CD4-positive, alpha-beta T cell (primary cell): Measurements from ENCODE around the gene FBXL20. TPM values are rescaled to one million over a fixed set of nuclear protein-coding genes. Genes with fewer than 3 reads are reported as not detected.
"Not testable (repeated sequence)": the region's sequence is repeated elsewhere in the genome, so short reads cannot be mapped to it uniquely, and the experiment has no call there.

Source experiments
- ATAC-seq: fragments of 200-7000 bp; cut with Tn5 transposase; one replicate; pipeline ENCODE4 v1.10.0; 2022; ENCODE audit warnings: mild to moderate bottlenecking; ENCODE audit not compliant: poor library complexity
- CTCF ChIA-PET: fragments of 350-600 bp; sonication (Branson Sonifier 250); formaldehyde crosslinking; loops from one replicate; lab custom pipeline; 2021; ENCODE audit warnings: antibody characterized with exemption, inconsistent platforms; lab: Charles Lee
- POLR2A ChIA-PET: fragments of 350-600 bp; sonication (Branson Sonifier 250); formaldehyde crosslinking; loops from one replicate; lab custom pipeline; 2021; ENCODE audit warnings: antibody characterized with exemption, inconsistent platforms; lab: Charles Lee
- DNase-seq, 14 experiments: peaks; one replicate each; pipeline ENCODE4 v3.0.0-alpha.2; 2013 to 2020; ENCODE audit warnings: mixed read lengths in 2 of 14
- H3K27ac ChIP-seq, 2 donors: one replicate each; pipeline versions ENCODE4 v1.5.1 to v1.7.0; 2013; ENCODE audit warnings: low read length in 2 of 2, low read depth in 1 of 2, mild to moderate bottlenecking in 1 of 2
- H3K27me3 ChIP-seq, 2 experiments: 1 replicate in 1 of 2; 2 replicates in 1 of 2; pipeline versions ENCODE4 v1.6.1 to v1.7.0; 2013; ENCODE audit warnings: low read length in 2 of 2, control low read depth in 1 of 2, mild to moderate bottlenecking in 1 of 2, moderate library complexity in 1 of 2; ENCODE audit not compliant: insufficient read depth in 2 of 2, control insufficient read depth in 1 of 2
- H3K36me3 ChIP-seq: one replicate; pipeline ENCODE4 v1.6.1; 2013; ENCODE audit warnings: low read length, control low read depth; ENCODE audit not compliant: insufficient read depth
- H3K4me1 ChIP-seq: one replicate; pipeline ENCODE4 v1.6.1; 2013; ENCODE audit warnings: low read length, control low read depth; ENCODE audit not compliant: insufficient read depth
- H3K4me3 ChIP-seq: one replicate; pipeline ENCODE4 v1.5.1; 2013; ENCODE audit warnings: mild to moderate bottlenecking, low read length, moderate library complexity
- H3K9me3 ChIP-seq, 2 experiments: 1 replicate in 1 of 2; 2 replicates in 1 of 2; pipeline versions ENCODE4 v1.6.1 to v1.7.0; 2013; ENCODE audit warnings: low read length in 2 of 2, mild to moderate bottlenecking in 2 of 2, control low read depth in 1 of 2, moderate library complexity in 1 of 2; ENCODE audit not compliant: control insufficient read depth in 1 of 2, insufficient read depth in 1 of 2
- H3K27ac Mint-ChIP-seq: one replicate; pipeline ENCODE4 v1.8.0; 2020; ENCODE audit warnings: mixed read lengths
- H3K27me3 Mint-ChIP-seq: one replicate; pipeline ENCODE4 v1.8.0; 2021; ENCODE audit warnings: mixed read lengths
- H3K36me3 Mint-ChIP-seq: one replicate; pipeline ENCODE4 v1.8.0; 2021; ENCODE audit warnings: low read depth, mixed read lengths
- H3K4me1 Mint-ChIP-seq: one replicate; pipeline ENCODE4 v1.8.0; 2021; ENCODE audit warnings: low read depth, mixed read lengths
- H3K4me3 Mint-ChIP-seq: one replicate; pipeline ENCODE4 v1.8.0; 2020; ENCODE audit warnings: mild to moderate bottlenecking, mixed read lengths
- H3K9me3 Mint-ChIP-seq: one replicate; pipeline ENCODE4 v1.8.0; 2020; ENCODE audit warnings: mixed read lengths
- intact Hi-C, 2 experiments: fragments of 100-400 bp; cut with DNase I in 1 of 2; cut with micrococcal nuclease in 1 of 2; formaldehyde crosslinking; loops; one replicate each; pipeline versions ENCODE4 v1.15.1 to v1.9.0; 2023 to 2025; cut with DNase I, micrococcal nuclease
- total RNA-seq, 174 experiments: library from RNA in 2 of 174; stranded (reverse) in 2 of 174; gene quantifications; one replicate each; pipeline ENCODE4 v1.2.3 and lab custom pipeline; 2021 to 2026
- TF ChIP-seq, protein P1 (sequence below): fragments of 200-600 bp; IDR thresholded peaks from one replicate; pipeline ENCODE4 v1.8.0; 2022; ENCODE audit warnings: antibody characterized with exemption, mild to moderate bottlenecking

FBXL20 gene
- total RNA-seq, 2 experiments from 2014 or later, result 16.7 to 17.1 TPM

DNA sequence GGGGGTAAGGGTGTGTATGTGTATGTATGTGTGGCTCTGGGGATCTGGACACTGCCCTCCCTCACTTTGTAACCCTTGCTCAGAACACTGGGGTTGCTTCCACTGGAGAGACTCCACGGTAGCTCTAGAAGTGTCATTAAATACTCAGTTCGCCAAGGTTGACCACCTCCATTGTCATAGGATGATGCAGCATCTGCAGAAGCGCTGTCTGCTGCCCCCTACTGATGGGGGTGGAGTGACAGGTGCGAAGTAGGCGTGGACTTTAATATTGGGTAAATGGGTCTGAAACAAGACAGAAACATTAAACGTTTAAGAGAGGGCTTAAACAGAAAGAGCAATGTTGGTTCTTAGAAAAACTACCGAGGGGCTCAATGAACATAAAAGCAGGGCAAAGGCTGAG lies 140.1 kb downstream of the FBXL20 start:
- Histone ChIP-seq H3K36me3 (peaks cover 77% of the 10 kb centered on the region), H3K27me3 (no peaks in the 10 kb centered on the region), H3K4me3 (no peak overlapping the region), H3K9me3 (no peaks in the 10 kb centered on the region), H3K4me1 (no peaks in the 10 kb centered on the region), H3K27ac (no peak overlapping the region)
- Mint-ChIP-seq H3K9me3 (no peaks in the 10 kb centered on the region), H3K27me3 (no peaks in the 10 kb centered on the region), H3K27ac (no peak overlapping the region), H3K36me3 (peaks cover 82% of the 10 kb centered on the region), H3K4me3 (no peak overlapping the region), H3K4me1 (no peaks in the 10 kb centered on the region)
- ChIA-PET POLR2A (no interaction called here), CTCF (no interaction called here)
- peak in 6 of 14 experiments; percentile 11 to 43 (median 26) for DNase-seq
- no peak for ATAC-seq
- intact Hi-C loops, result no loop called here
- TF ChIP-seq, protein P1, sequence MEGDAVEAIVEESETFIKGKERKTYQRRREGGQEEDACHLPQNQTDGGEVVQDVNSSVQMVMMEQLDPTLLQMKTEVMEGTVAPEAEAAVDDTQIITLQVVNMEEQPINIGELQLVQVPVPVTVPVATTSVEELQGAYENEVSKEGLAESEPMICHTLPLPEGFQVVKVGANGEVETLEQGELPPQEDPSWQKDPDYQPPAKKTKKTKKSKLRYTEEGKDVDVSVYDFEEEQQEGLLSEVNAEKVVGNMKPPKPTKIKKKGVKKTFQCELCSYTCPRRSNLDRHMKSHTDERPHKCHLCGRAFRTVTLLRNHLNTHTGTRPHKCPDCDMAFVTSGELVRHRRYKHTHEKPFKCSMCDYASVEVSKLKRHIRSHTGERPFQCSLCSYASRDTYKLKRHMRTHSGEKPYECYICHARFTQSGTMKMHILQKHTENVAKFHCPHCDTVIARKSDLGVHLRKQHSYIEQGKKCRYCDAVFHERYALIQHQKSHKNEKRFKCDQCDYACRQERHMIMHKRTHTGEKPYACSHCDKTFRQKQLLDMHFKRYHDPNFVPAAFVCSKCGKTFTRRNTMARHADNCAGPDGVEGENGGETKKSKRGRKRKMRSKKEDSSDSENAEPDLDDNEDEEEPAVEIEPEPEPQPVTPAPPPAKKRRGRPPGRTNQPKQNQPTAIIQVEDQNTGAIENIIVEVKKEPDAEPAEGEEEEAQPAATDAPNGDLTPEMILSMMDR, result no peak

DNA sequence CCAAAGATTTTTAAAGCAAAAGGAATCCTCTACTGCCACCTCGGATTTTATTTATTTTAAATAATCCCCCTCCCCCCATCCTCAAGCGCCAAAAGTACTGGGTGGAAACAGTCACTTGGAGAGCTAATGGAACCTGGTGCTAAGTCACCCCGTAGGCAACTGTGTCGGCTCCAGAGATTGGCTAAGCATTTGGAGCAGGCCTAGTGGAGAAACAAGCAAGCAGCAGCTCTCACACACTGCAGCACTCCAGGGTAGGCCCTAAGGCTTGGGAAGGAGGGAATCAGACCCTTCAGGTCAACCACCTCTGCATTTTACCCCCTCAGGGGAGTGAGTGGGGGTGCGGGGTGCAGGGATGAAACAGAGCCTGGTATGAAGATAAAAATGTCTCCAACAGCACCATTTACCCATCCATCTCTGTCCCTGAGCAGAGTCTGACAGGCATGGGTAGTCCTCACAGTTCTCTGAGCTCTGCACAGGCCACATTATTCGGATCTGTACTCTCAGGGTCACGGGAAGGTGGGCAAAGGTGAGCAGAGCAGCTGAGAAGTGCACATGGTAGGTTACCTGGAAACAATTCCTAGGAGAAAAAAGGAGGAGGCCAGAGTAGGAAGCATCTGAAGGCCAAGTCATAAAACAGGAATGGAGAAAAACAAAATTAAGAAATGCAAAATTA lies 148.5 kb downstream of the FBXL20 start:
- H3K9me3 Mint-ChIP-seq, result no peaks in the 10 kb centered on the region
- TF ChIP-seq, protein P1, result no peak
- H3K36me3 Mint-ChIP-seq, result peaks cover 34% of the 10 kb centered on the region
- Histone ChIP-seq H3K4me3 (no peak overlapping the region), H3K36me3 (peaks cover 36% of the 10 kb centered on the region), H3K27ac (no peak overlapping the region), H3K9me3 (no peaks in the 10 kb centered on the region), H3K4me1 (no peaks in the 10 kb centered on the region), H3K27me3 (no peaks in the 10 kb centered on the region)
- intact Hi-C loops, result no loop called here
- ATAC-seq (no peak), DNase-seq (no peak)
- H3K27me3 Mint-ChIP-seq, result no peaks in the 10 kb centered on the region
- CTCF ChIA-PET, result interaction anchor here (0.6 to 2.0 kb wide), 2 partner anchors 46 to 141 kb away, joined by 3 to 9 read pairs; no protein-coding TSS in a partner anchor
- H3K4me1 Mint-ChIP-seq, result no peaks in the 10 kb centered on the region
- no peak overlapping the region for H3K27ac Mint-ChIP-seq
- POLR2A ChIA-PET, result no interaction called here
- no peak overlapping the region for H3K4me3 Mint-ChIP-seq

DNA sequence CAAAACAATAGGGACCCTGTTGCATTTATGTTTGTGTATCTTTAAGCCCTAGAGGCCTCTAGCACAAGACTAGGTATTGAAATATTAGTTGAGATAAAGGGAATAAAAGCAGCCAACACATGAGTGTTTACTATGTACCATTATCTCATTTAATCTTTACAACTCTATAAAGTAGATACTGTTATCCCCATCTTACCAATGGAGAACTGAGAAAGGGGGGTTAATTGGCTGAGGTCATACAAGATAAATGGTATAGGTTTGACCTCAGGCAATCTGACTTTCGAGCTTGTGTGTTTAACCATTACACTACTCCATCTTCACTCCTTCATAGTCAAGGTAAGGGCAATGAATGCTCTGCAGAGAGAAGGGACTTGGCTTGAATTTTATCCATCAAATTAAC lies 149.4 kb downstream of the FBXL20 start:
- no peaks in the 10 kb centered on the region for H3K4me1 Mint-ChIP-seq
- peaks cover 28% of the 10 kb centered on the region for H3K36me3 ChIP-seq
- H3K36me3 Mint-ChIP-seq, result peaks cover 25% of the 10 kb centered on the region
- no peak for DNase-seq
- POLR2A ChIA-PET, result no interaction called here
- no peak overlapping the region for H3K27ac Mint-ChIP-seq
- H3K9me3 Mint-ChIP-seq, result no peaks in the 10 kb centered on the region
- no peak overlapping the region for H3K4me3 ChIP-seq
- no peaks in the 10 kb centered on the region for H3K9me3 ChIP-seq
- TF ChIP-seq, protein P1, result no peak
- no peak overlapping the region for H3K4me3 Mint-ChIP-seq
- no peaks in the 10 kb centered on the region for H3K27me3 Mint-ChIP-seq
- no peak overlapping the region for H3K27ac ChIP-seq
- CTCF ChIA-PET, result interaction anchor here (0.6 to 2.0 kb wide), 2 partner anchors 45 to 142 kb away, joined by 3 to 9 read pairs; no protein-coding TSS in a partner anchor
- intact Hi-C loops, result no loop called here
- ATAC-seq, result no peak
- no peaks in the 10 kb centered on the region for H3K4me1 ChIP-seq
- H3K27me3 ChIP-seq, result no peaks in the 10 kb centered on the region

DNA sequence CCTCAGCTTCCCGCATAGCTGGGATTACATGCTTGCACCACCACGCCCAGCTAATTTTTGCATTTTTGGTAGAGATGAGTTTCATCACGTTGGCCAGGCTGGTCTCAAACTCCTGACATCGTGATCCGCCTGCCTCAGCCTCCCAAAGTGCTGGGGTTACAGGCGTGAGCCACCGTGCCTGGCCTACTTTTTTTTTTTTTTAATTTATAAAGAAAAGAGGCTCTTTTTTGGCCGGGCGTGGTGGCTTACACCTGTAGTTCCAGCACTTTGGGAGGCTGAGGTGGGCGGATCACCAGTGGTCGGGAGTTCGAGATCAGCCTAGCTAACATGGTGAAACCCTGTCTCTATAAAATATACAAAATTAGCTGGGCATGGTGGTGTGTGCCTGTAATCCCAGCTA lies 151.3 kb downstream of the FBXL20 start:
- H3K4me1 ChIP-seq, ATAC-seq, intact Hi-C loops, DNase-seq, H3K4me3 ChIP-seq, H3K4me3 Mint-ChIP-seq, H3K27me3 ChIP-seq, H3K27ac Mint-ChIP-seq, POLR2A ChIA-PET, H3K9me3 Mint-ChIP-seq, H3K27me3 Mint-ChIP-seq, H3K9me3 ChIP-seq, H3K4me1 Mint-ChIP-seq, H3K27ac ChIP-seq: not testable (repeated sequence)
- H3K36me3 Mint-ChIP-seq, result peaks cover 18% of the 10 kb centered on the region
- CTCF ChIA-PET, result interaction anchor here (0.7 to 2.0 kb wide), 3 partner anchors 11 to 75 kb away, joined by 3 to 9 read pairs (median 7); no protein-coding TSS in a partner anchor
- H3K36me3 ChIP-seq, result peaks cover 20% of the 10 kb centered on the region
